Stimulated activated CD8-positive, alpha-beta memory T cell treated with anti-CD3 and anti-CD28 coated beads, Interleukin-2, amount 100 ng/mL, for 1 hour (primary cell): ENCODE measurements around the gene SPOPL.
"Not testable (repeated sequence)": the region's sequence is repeated elsewhere in the genome, so short reads cannot be mapped to it uniquely, and the experiment has no call there.

ENCODE experiments used
- DNase-seq, 2 donors: peaks; one replicate each; pipeline ENCODE4 v3.0.0-alpha.2; 2020; ENCODE audit warnings: low read depth in 2 of 2

Gene SPOPL

DNA sequence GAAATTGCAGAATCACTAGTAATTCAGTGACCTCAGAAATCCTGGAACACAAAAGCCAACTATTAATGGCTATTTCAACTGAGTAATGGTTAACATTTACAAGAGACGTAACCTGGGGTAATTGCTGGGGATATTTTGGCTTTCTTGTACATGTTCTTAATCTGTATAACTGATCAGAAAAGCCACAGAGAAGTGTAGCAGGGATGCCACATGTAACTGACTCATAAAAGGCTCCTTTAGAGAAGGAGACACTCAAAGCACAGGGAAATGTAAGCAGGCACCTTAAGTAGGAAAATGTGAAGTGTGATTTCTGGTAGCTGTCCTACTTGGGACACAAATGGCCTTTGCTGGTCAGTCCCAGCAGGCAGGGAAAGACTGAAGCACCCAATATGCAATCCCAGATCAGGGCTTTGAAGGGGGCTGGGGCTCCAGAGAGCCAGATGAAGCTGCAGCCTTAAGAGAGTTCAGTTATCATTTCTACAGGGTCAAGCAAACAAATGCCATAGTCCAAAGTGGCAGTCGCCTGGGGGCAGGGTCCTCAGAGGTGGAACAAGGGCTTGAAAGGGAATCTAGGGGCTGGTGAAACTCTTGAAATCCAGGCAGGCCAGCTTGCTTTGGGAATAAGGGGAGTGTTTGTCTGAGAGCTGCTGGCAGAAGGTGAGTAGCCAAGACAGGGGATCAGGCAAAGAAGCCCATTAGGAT lies 7.2 kb upstream of the SPOPL start:
- DNase-seq, result no peak

DNA sequence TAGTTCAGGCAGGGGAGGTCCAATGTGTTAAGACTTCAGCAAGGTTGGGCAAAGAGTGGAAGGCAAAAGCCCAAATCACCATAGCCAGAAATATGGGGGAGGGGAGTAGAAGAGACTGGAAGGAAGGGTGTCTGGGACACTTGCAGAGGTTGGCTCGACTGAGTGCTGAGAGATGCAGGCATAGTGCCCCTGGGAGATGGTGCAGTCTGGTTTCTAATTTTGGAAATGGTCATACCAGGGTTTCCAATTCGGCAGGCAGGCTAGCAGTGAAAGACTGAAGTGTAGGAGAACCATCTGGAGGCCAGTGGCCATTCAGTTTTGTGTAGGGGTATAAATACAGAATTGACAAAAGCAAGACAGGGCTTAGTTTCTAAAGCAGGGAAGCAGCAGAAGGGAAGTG lies 6.2 kb upstream of the SPOPL start:
- DNase-seq, result no peak

DNA sequence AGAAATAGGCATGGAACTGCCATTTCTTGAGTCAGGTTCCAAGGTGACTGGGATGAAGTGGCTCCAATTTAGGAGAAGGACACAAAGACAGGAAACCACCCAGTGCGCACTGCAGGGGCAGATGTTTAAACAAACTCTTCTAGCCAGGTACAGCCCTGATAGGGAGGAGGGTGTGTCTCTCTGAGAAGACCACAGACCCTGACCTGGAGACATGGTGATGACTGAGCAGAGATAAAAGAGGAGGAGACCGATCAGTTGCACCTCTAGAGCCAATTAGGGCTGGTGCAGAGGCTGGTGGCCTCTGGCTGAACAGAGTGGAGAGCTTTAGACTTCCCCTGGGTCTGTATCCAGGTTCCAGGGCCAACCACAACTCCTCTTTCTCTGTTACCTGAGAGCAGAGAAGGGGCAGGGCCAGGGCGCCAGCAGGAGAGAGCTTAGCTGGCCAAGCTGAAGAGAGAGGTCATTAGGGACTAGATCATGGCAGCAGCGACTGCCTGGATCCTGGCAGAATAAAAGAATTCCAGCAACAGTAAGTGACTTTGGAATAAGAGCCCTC lies 5.4 kb upstream of the SPOPL start:
- no peak for DNase-seq

DNA sequence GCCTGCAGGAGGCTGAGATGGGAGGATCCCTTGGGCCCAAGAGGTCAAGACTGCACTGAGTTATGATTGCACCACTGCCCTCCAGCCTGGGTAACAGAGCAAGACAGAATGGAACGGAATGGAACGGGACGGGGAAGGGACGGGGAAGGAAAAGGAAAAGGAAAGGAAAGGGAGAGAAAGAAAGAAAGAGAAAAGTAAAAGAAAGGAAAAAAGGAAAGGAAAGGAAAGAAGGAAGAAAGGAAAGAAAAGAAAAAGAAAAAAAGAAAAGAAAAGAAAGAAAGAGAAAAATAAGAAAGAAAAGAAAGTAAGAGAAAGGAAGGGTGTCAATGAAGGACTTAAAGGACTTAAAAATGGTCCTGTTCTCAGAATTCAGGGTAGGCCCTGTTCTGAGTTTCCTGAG lies 4.3 kb upstream of the SPOPL start:
- DNase-seq, result no peak

DNA sequence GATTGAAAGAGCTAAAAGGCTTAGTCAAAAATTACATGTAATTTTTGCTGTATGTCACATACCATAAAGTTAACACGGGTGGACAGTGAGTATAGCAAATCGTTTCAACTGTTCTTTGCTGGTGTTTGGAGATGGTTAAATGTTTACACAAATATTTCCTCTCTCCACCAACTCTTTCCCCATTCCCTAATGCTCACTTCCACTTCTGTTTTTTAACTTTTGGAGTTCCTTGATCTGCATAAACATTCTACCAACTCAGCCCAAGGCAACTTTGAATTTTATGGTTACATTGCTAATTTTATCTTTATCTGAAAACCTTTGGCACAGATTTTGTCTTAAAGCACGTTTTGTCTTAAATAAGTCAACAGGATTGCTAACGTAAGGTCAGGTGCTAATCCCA lies 1.9 kb upstream of the SPOPL start:
- no peak for DNase-seq

DNA sequence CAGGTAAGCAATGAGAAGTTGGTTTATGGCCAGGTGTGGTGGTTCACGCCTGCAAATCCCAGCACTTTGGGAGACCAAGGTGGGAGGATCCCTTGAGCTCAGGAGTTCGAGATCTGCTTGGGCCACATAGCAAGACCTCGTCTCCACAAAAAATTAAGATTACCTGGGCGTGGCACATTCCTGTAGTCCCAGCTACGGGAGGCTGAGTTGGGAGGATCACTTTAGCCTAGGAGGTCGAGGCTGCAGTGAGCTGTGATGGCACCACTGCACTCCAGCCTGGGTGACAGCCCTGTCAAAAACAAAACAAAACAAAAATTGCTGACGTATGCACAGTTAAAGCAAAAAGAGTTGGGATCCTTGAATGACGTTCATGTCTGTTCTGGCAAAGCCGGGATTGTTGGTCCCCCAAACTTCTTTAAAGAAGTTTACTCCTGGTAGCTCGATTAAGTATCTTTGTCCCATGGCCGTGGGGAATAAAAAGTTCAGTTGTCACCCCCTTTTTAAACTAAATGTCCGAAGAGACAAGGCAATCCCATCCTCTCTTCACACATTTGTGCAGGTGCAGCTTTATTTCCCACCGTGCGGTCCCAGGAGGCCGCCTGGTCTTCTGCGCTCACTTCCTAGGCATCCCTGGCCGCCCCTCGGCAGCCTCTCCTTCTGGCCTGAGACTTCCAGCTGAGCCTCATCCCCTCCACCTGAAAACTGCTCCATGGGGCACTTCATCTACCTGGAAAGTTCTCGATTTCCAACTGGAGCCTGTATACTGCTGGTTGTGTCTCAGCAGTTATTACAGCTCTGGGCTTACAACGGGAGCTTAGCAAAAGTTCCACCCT lies 762 bp upstream of the SPOPL start:
- no peak for DNase-seq

DNA sequence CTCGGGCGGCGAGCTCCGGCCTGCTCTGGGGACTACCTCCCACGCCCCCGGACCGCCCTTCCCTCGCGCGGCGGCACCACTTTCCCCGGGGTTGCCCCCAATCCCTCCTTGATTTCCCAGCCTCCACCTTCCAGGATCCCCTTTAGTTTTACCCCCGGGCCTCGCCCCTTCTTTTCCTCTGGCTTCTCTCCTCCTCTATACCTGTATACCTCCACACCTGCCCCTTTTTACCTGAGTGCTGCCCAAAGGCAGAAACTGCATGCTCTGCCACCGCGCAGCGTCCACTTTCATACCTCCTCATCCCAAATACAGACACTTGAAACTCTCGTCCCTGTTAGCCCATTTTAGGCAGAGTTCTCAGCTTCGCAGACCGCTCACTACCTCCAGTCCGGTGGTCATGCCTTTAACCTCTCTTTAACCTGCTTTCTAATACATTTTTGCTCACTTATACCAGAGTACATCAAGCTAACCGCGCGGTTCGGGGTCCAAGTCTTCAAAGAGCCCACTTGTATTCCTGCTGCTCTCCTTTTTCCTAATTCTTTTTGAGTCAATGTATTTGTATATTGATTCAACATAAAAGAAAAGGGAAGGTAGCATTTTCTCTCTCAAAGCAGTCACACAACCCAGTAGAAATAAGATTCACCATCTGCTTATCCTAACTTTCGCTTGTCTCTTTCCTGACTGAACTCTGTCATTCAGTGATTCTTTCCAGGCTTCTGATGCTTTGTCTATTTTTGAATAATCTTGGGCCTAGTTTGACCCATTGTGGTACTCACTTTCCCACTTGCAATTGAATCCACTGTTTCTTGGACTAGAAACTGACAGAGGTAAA lies 901 bp downstream of the SPOPL start:
- DNase-seq, result no peak

DNA sequence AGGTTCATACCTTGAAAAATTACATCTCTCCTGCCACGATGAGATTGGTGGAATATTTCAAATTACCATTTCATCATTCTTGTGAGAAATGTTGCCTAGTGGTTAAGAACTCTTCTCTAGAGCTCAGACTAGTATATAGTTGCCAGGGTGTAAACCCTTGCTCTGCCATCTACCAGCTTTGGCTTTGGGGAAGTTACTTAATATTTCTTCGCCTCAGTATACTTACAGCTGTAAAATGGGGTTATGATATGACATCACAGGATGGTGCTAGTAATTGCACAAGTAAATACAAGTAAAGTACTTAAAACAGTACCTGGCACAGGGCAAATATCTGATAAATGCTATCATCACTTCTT lies 1.5 kb downstream of the SPOPL start:
- DNase-seq, result no peak

DNA sequence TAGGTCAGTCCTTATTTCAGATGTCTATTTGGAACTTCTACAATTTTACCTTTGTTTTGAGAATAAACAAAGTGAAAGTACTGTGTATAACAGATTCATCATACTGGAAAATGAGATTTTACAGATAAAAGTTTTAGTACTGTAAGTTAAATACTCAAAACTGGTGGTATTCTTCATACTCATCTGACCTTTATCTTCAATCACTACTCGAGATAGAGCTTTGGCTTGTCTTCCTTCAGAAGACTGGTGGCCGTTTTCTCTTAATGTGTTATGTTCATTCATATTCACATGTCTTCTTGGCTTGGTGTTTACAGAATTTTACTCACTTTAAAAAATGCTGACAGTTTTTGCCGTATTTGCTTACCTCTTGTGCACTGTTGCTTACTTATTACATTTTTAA lies 2.1 kb downstream of the SPOPL start:
- no peak for DNase-seq

DNA sequence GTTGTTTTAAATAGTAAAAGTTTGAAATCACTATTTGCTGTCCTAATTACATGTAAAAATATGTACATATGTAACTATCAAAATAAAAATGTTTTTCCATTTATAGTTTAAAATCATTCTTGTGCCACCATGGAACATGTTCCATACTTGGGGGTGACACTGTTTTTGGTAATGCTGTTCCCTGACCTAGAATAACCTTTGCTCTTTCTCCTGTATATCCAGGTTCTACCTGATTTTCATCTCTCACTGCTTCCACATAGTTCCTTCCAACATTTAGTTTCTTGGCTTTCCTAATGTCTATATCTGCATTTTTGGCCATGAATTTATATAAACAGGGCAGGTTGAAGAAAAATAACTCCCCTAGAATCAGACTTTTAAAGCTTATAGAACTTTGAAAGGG lies 2.5 kb downstream of the SPOPL start:
- no peak for DNase-seq

DNA sequence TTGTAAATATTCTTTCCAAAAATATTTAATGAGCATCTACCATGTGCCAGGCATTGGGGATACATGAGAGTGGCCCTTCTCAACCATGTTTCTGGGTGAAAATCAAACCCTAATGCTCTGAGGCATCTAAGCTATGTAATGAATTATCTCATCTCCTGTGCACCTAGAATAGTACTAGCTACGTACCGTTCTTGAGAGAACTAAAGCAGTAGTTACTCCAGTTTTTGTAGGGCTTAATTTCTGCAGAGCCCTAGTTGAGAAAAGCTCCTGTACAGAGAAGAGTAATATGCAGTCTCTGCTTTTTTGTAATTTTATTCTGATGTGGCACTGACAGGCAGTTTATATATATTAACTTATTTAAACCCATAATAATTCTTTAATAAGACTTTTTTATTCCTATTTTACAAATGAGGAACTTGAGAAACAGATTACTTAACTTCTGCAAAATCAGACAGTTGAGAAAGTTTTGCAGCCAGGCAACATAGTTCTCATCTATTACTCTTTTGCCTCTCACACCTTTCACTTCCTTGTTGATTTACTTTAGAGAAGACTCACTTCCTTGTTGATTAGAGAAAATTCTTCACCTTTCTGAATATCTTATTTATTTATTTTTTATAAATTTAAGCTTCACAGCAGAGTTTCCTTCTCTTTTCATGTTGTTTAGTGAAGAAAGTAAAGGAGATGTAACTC lies 3.1 kb downstream of the SPOPL start:
- no peak for DNase-seq

DNA sequence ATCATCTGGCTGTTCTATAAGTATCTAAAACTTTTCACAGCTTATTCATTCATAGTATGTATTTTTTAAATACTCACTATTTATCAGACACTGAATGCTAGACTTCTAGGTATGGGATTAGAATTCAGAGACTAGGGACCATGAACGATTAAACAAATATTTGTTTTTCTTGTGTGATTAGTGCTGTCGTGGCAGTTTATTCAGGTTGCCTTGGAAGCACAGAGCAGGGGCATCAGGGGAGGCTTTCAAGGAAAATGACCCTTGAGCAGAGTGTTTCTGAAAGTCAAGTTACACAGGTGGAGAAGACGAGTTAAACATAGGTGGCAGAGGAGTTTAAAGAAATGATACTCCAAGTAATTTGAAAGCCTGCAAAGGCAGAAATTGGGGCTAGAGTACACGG lies 5.7 kb downstream of the SPOPL start:
- no peak for DNase-seq

DNA sequence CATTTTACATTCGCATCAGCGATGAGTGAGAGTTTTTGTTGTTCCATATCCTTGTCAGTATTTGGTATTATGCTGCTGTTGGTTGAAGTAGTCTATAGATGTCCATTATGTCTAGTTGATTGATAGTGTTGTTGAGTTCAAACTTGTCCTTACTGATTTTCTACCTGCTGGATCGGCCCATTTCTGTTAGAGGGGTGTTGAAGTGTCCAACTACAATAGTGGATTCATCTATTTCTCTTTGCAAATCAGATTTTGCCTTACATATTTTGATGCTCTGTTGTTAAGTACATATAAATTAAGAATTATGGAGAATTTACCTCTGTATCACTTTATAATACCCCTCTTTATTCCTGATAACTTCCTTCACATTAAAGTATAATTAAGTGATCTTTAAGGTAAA lies 8.7 kb downstream of the SPOPL start:
- DNase-seq, result no peak

DNA sequence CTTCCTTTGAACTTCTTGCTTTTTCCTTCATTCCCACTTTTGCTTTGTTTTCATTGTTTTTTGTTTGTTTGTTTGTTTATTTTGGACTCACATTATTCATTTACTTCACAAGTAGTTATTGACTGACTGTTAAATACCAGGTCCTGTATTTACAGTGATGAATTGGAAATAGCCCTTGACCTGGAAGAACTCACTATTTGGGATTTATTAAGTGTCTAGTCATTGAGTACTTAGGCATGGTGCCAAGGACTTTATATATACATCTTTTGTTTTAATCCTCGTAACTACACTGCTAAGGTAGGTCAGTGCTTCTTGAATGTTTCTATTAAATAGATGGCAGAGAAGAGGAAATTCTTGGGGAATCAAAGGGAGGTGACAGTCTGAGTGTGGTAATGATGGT lies 11.1 kb downstream of the SPOPL start:
- DNase-seq, result no peak

DNA sequence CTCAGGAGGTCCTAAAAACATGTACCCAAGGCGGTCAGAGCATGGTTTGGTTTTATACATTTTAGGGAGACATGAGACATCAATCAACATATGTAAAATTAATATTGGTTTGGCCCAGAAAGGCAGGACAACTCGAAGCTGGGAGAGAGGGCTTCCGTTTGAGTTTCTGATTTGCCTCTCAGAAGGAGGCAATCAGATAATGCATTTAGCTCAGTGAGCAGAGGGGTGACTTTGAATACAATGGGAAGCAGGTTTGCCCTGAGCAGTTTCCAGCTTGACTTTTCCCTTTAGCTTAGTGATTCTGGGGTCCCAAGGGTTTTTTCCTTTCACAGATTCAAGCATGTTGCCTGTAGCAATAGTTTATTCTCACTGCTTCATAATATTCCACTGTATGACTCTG lies 12.6 kb downstream of the SPOPL start:
- DNase-seq, result no peak

DNA sequence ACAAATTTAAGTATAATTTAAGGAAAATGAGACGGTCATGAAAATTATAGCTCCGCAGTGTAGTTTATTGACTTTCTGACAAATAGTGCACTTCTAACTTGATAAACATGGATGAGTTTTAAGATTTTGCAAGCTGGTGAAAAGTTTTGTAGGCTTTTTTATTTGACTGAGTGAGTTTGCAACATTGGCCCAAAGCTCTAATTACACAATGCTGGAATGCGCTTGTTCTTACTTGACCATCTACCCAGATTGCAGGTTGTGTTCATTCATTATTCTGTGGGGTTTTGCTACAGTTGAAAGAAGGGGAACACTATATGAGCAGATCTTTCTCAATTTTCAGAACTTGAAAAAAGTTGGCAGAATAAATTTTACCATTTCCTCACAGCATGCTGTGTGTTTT lies 13.5 kb downstream of the SPOPL start:
- no peak for DNase-seq

DNA sequence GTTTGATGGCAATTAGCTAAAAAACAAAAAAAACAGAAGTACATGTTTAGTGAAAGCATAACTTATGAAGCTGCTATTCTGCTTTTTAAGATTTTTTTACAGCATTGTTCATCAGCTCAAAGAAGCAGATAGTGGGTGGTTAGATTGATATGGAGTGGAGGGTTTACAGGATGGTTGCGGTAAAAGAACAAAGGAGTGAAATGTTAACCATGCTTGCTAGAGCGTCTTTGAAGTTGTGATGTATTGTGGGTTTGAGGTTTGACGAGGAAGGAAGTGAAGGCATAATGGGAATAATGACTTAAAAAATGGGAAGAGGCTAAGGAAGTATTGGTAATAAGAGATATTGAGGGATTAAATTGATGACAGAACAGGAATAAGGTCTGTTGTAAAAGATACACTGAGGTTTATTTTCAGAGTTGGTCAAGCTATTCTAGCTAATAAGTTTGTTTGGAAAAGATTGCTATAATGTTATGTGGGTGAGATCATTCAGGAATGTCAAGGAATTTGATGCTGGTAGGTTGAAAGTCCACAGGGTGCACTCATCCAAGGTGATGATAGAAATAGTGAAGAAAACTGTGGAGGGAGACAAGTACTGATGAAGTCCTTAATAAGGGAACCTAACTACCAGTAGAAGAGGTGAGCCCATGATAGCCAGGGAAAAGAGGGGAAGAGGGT lies 14.6 kb downstream of the SPOPL start:
- DNase-seq, result no peak

DNA sequence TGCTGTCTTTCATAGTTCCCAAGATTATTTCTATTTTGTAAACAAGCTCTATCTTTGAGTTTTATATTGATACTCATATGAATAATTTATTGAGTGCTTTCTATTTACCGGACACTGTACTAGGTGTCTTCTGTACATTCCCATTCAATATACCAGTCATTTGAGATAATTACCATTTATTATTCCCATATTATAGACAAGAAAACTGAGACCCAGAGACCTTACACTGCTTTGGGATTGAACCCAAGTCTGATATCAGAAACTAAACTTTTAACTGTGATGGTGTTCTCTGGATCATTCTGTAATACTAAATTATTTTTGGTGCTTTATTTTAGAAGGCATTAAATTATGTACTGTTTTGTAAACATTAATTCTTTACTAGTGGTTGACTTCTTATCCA lies 17.3 kb downstream of the SPOPL start:
- no peak for DNase-seq

DNA sequence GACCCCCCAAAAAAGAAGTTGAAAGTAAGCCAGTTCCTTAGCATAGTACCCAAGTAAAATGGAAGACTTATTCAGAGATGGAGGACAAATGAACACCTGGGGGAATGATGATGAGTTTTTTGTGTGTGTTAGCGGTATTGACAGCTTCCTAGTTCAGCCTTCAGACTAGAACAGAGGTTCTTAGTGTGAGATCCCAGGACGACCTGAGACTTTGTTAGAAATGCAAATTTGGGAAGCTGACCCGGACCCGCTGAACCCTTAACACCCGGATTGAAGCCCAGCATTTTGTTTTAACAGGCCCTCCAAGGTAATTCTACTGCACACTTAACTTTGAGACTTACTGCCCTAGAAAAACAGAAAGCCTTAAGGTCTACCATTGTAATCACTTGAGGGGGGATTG lies 20.3 kb downstream of the SPOPL start:
- no peak for DNase-seq

DNA sequence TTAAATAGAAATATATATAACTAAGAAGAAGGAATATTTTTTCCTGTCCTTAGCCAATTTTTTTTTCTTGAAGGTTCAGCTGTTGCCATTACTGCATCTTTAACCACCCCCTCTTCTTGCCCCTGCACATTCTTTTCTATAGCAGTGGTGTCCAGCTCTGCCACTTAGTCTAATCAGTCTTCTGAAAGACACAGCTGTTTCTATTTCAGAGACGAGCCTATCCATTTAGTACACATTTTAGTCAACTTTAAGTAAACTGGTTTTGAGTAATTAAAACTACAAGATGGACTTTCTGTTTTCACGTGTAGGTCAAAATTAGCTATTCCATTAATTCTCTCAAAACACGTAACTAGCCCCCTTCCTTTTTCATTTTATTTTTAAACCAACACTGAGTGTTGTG lies 21.0 kb downstream of the SPOPL start:
- DNase-seq, result no peak

DNA sequence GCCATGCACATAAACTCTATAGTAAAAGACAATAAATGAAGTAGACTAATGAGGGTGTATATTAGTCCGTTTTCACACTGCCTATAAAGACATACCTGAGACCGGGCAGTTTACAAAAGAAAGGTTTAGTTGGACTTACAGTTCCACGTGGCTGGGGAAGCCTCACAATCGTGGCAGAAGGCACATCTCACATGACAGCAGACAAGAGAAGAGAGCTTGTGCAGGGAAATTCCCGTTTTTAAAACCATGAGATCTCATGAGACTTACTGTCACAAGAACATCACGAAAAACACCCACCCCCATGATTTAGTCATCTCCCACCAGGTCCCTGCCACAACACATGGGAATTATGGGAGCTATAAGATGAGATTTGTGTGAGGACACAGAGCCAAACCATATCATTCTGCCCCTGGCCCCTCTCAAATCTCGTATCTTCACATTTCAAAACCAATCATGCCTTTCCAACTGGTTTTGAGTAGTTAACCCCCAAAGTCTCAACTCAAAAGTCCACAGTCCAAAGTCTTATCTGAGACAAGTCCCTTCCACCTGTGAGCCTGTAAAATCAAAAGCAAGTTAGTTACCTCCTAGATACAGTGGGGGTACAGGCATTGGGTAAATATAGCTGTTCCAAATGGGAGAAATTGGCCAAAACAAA lies 21.6 kb downstream of the SPOPL start:
- DNase-seq, result not testable (repeated sequence)
